ENCODE results near the gene ANAPC2.

DNA sequence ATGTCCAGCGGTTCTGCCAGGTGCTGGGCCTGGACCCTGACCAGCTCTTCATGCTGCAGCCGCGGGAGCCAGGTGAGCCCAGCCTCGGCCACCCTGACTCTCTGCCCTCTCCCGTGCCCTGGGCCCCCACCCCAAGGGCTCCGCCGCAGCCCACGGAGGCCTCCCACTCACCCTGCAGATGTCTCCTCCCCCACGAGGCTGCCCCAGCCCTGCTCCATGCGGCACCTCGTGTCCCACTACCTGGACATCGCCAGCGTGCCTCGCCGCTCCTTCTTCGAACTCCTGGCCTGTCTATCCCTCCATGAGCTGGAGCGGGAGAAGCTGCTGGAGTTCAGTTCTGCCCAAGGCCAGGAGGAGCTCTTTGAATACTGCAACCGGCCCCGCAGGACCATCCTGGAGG, 26.3 kb upstream of the ANAPC2 start:
- TF ChIP-seq, protein P1, sequence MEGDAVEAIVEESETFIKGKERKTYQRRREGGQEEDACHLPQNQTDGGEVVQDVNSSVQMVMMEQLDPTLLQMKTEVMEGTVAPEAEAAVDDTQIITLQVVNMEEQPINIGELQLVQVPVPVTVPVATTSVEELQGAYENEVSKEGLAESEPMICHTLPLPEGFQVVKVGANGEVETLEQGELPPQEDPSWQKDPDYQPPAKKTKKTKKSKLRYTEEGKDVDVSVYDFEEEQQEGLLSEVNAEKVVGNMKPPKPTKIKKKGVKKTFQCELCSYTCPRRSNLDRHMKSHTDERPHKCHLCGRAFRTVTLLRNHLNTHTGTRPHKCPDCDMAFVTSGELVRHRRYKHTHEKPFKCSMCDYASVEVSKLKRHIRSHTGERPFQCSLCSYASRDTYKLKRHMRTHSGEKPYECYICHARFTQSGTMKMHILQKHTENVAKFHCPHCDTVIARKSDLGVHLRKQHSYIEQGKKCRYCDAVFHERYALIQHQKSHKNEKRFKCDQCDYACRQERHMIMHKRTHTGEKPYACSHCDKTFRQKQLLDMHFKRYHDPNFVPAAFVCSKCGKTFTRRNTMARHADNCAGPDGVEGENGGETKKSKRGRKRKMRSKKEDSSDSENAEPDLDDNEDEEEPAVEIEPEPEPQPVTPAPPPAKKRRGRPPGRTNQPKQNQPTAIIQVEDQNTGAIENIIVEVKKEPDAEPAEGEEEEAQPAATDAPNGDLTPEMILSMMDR (IDR thresholded peaks at IDR 0.05), result no peak
- no peak for TF ChIP-seq POLR2A (IDR thresholded peaks at IDR 0.05)
